K562 (cell line): Measurements from ENCODE around the gene SLC16A9. TPM values are rescaled to one million over a fixed set of nuclear protein-coding genes. Genes with fewer than 3 reads are reported as not detected.

Experiments
- ATAC-seq: fragments of 200-7000 bp; cut with Tn5 transposase; 3 replicates; pipeline ENCODE4 v1.9.1; 2020; ENCODE audit warnings: moderate library complexity
- BruUV-seq: library from RNA; stranded (reverse); fragments of 400-500 nt; replicated peaks from 2 replicates; lab custom pipeline; 2021; lab: Mats Ljungman, UMichigan
- CTCF ChIA-PET: fragments of 300-600 bp; formaldehyde crosslinking; extraction: SDS; loops from one replicate; lab custom pipeline; 2021; ENCODE audit warnings: low intra/inter-chr PET ratio; lab: Yijun Ruan, JAX
- POLR2A ChIA-PET: fragments of 300-600, 350-650 bp; sonication (Branson Sonifier 250); formaldehyde crosslinking; extraction: SDS; loops from one replicate; lab custom pipeline; 2021; ENCODE audit warnings: antibody characterized with exemption, inconsistent platforms; lab: Yijun Ruan, JAX
- DNase-seq, 4 experiments: peaks; one replicate each; pipeline versions ENCODE4 v3.0.0 to v3.0.0-alpha.2; 2011 to 2018; ENCODE audit warnings: low spot score in 3 of 4, mixed read lengths in 3 of 4; ENCODE audit errors: extremely low read depth in 1 of 4
- FAIRE-seq: peaks from 2 replicates; lab custom pipeline; 2011; peaks lifted over from hg19 to GRCh38; lab: Jason Lieb, UNC
- H2AFZ ChIP-seq: 2 replicates; pipeline ENCODE4 v1.6.0; 2011; ENCODE audit warnings: low read depth, low read length, control low read depth, inconsistent platforms
- H3K27ac ChIP-seq: fragments of 200-600 bp; 3 replicates; pipeline ENCODE4 v1.8.0; 2011; ENCODE audit warnings: low read depth, mild to moderate bottlenecking, control low read depth, inconsistent platforms, low read length, moderate library complexity, mixed read lengths; ENCODE audit errors: extremely low read depth
- H3K27me3 ChIP-seq, 2 experiments: fragments of 300-600 bp in 1 of 2; 2 replicates in 1 of 2; 3 replicates in 1 of 2; pipeline versions ENCODE4 v1.6.0 to v1.8.0; 2011; ENCODE audit warnings: inconsistent platforms in 2 of 2, low read length in 2 of 2, mild to moderate bottlenecking in 1 of 2, mixed read lengths in 1 of 2, moderate library complexity in 1 of 2; ENCODE audit not compliant: control insufficient read depth in 2 of 2, insufficient read depth in 2 of 2
- H3K36me3 ChIP-seq: fragments of 300-600 bp; 3 replicates; pipeline ENCODE4 v1.8.0; 2011; ENCODE audit warnings: mild to moderate bottlenecking, low read length, inconsistent platforms; ENCODE audit not compliant: control insufficient read depth, insufficient read depth
- H3K4me1 ChIP-seq, 2 experiments: fragments of 200-600 bp in 1 of 2; replicated peaks in 1 of 2; 2 replicates in 1 of 2; 3 replicates in 1 of 2; pipeline versions ENCODE4 v1.5.1 to v1.8.0; 2011; ENCODE audit warnings: inconsistent platforms in 2 of 2, low read length in 2 of 2, mild to moderate bottlenecking in 1 of 2, mixed read lengths in 1 of 2, moderate library complexity in 1 of 2; ENCODE audit not compliant: control insufficient read depth in 2 of 2, insufficient read depth in 2 of 2
- H3K4me2 ChIP-seq: 2 replicates; pipeline ENCODE4 v1.6.1; 2011; ENCODE audit warnings: low read length, control low read depth, inconsistent platforms, mixed read lengths; ENCODE audit not compliant: insufficient read depth
- H3K4me3 ChIP-seq: fragments of 200-600 bp; sonication (generic), shearing (Covaris generic); 2 replicates; pipeline ENCODE4 v1.5.1; 2016; ENCODE audit warnings: control low read depth, inconsistent platforms
- H3K79me2 ChIP-seq: fragments of 200-600 bp; 3 replicates; pipeline ENCODE4 v1.8.0; 2011; ENCODE audit warnings: low read length, inconsistent platforms; ENCODE audit not compliant: control insufficient read depth, insufficient read depth
- H3K9ac ChIP-seq, 2 experiments: 2 replicates each; pipeline versions ENCODE4 v1.6.0 to v1.6.1; 2011; ENCODE audit warnings: low read depth in 2 of 2, low read length in 2 of 2, control low read depth in 1 of 2, inconsistent platforms in 1 of 2, mild to moderate bottlenecking in 1 of 2, mixed read lengths in 1 of 2; ENCODE audit not compliant: insufficient read depth in 1 of 2
- H3K9me1 ChIP-seq: one replicate; pipeline ENCODE4 v1.6.0; 2011; ENCODE audit warnings: inconsistent platforms, mild to moderate bottlenecking, low read length, moderate library complexity; ENCODE audit not compliant: control insufficient read depth, insufficient read depth
- H3K9me3 ChIP-seq: replicated peaks from 2 replicates; pipeline ENCODE4 v1.5.1; 2011; ENCODE audit warnings: low read depth, low read length, inconsistent platforms; ENCODE audit not compliant: control insufficient read depth, insufficient read depth
- H4K20me1 ChIP-seq: replicated peaks from 2 replicates; pipeline ENCODE4 v1.6.1; 2011; ENCODE audit warnings: low read length, inconsistent platforms, mixed read lengths; ENCODE audit not compliant: control insufficient read depth, insufficient read depth
- BHLHE40 ChIP-seq: IDR thresholded peaks from 2 replicates; pipeline ENCODE4 v1.6.1; 2011; ENCODE audit warnings: low read length, improper control_type of control experiment
- GATAD2B ChIP-seq: fragments of 450-650 bp; IDR thresholded peaks from 2 replicates; pipeline ENCODE4 v1.6.1; 2017; ENCODE audit warnings: mild to moderate bottlenecking, borderline replicate concordance
- MEF2D ChIP-seq: conservative IDR thresholded peaks from 2 replicates; pipeline ENCODE4 v1.6.1; 2016; ENCODE audit warnings: low read depth, missing genetic modification characterization, missing compliant biosample characterization
- NFIC ChIP-seq: fragments of 450-650 bp; IDR thresholded peaks from 2 replicates; pipeline ENCODE4 v1.6.1; 2017; ENCODE audit warnings: mild to moderate bottlenecking, inconsistent platforms
- NFIX ChIP-seq: fragments of 250-450 bp; sonication (Bioruptor Pico); IDR thresholded peaks from 2 replicates; pipeline ENCODE4 v1.4.0; 2020; ENCODE audit warnings: low read depth, mild to moderate bottlenecking, moderate library complexity
- PHB2 ChIP-seq: fragments of 450-650 bp; IDR thresholded peaks from 2 replicates; pipeline ENCODE4 v1.6.1; 2017; ENCODE audit warnings: low read depth
- RB1 ChIP-seq: fragments of 450-650 bp; IDR thresholded peaks from 2 replicates; pipeline ENCODE4 v1.6.1; 2017; ENCODE audit warnings: low read depth, mild to moderate bottlenecking
- ZBED1 ChIP-seq: IDR thresholded peaks from 2 replicates; pipeline ENCODE4 v1.6.1; 2014
- ZNF133 ChIP-seq: fragments of 250-450 bp; sonication (Bioruptor Pico); IDR thresholded peaks from 2 replicates; pipeline ENCODE4 v1.4.0; 2020; ENCODE audit warnings: mild to moderate bottlenecking
- ZNF165 ChIP-seq: fragments of 250-450 bp; sonication (Bioruptor Pico); IDR thresholded peaks from 2 replicates; pipeline ENCODE4 v1.4.0; 2020; ENCODE audit warnings: borderline replicate concordance
- ZZZ3 ChIP-seq: fragments of 450-650 bp; IDR thresholded peaks from 2 replicates; pipeline ENCODE4 v1.6.1; 2016; ENCODE audit warnings: antibody characterized with exemption, mild to moderate bottlenecking, moderate library complexity
- WGBS: fragments of 100-300 bp; shearing (Covaris generic); methylation state at CpG from one replicate; pipeline ENCODE4 v1.1.6; 2016; ENCODE audit warnings: low coverage, mixed read lengths; ENCODE audit not compliant: insufficient coverage; ENCODE audit errors: missing lambda C conversion rate; 5-methylcytosine and 5-hydroxymethylcytosine counted together
- in situ Hi-C: fragments of 300-500 bp; cut with MboI; formaldehyde crosslinking; loops from 4 replicates; pipeline ENCODE4 v1.15.0; 2018; ENCODE audit warnings: inconsistent platforms, mixed read lengths
- intact Hi-C: fragments of 100-400 bp; cut with micrococcal nuclease; formaldehyde crosslinking; loops from 2 replicates; pipeline ENCODE4 v1.14.2; 2022
- polyA plus RNA-seq, 8 experiments: library from polyadenylated mRNA; depleted of rRNA in 4 of 8; stranded (reverse) in 5 of 8; unstranded in 3 of 8; fragments of >200 nt; fragmentation: Nextera tagmentation in 2 of 8; fragmentation: Illumina TruSeq in 1 of 8; extraction: Ambion mirVana in 2 of 8; extraction: Trizol in 1 of 8; gene quantifications; 2 replicates each; pipeline versions ENCODE4 v1.2.1 to v1.2.3, GENCODE V29; 2011 to 2014; ENCODE audit warnings: inconsistent platforms in 1 of 8, missing spikeins in 1 of 8
- total RNA-seq, 7 experiments: library from RNA; depleted of rRNA in 6 of 7; stranded (reverse); fragments of >200 nt in 6 of 7; fragmentation: Illumina TruSeq in 2 of 7; extraction: Trizol in 2 of 7; gene quantifications; 2 replicates each; pipeline versions ENCODE4 v1.2.1 to v1.2.3, GENCODE V29; 2011 to 2021; ENCODE audit warnings: low replicate concordance in 1 of 7
- TF ChIP-seq, protein P1 (sequence below): fragments of 450-650 bp; formaldehyde crosslinking; IDR thresholded peaks from 2 replicates; pipeline ENCODE4 v1.4.0; 2022; ENCODE audit warnings: missing genetic modification characterization
- TF ChIP-seq, protein P2 (sequence below): fragments of 250-450 bp; sonication (Bioruptor Pico); IDR thresholded peaks from 2 replicates; pipeline ENCODE4 v1.5.0; 2020; ENCODE audit warnings: mild to moderate bottlenecking, borderline replicate concordance
- TF ChIP-seq, protein P3 (sequence below): fragments of 450-650 bp; IDR thresholded peaks from 2 replicates; pipeline ENCODE4 v1.6.1; 2014; ENCODE audit warnings: low read depth, mild to moderate bottlenecking, moderate library complexity, borderline replicate concordance

Gene SLC16A9
- total and polyA plus RNA-seq, 9 of the 15 experiments (the other 6 are each of a cell fraction or from before 2014, with no cell fraction given): 0.90 to 6.4 (median 2.1) TPM

DNA sequence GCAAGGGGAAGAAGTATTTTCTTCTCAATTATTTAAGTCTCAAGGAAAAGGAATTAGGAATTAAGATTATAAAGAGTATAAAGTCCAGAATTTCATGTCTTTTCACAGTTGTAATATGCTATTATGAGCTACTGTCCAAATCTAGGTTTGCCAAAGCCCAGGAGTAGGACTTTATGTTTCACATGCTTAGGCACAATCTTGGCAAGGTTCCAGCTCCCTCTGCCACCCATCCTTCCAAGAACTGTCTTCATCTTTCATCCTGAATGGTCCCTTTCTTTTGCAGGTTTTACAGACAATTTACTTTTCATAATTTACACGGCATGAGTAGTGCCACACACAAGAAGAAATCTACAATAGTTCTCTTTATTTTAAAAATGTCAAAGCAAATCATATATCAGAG is 29.5 kb downstream of the SLC16A9 start:
- H2AFZ ChIP-seq: no peak overlapping the region
- no peaks in the 10 kb centered on the region for H3K79me2 ChIP-seq
- no peak for FAIRE-seq
- no peak overlapping the region for H3K9ac ChIP-seq
- WGBS: 5% methylated on average over 1 of the region's 1 CpG
- DNase-seq: no peak
- in situ Hi-C loops (no loop called here), intact Hi-C loops (no loop called here)
- peak; percentile 64; the same call in 1 of the 2 replicates for TF ChIP-seq NFIX
- peak; percentile 78 for TF ChIP-seq NFIC
- TF ChIP-seq, protein P1, sequence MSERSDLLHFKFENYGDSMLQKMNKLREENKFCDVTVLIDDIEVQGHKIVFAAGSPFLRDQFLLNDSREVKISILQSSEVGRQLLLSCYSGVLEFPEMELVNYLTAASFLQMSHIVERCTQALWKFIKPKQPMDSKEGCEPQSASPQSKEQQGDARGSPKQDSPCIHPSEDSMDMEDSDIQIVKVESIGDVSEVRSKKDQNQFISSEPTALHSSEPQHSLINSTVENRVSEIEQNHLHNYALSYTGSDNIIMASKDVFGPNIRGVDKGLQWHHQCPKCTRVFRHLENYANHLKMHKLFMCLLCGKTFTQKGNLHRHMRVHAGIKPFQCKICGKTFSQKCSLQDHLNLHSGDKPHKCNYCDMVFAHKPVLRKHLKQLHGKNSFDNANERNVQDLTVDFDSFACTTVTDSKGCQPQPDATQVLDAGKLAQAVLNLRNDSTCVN (CRISPR knock-in tag): no peak
- no peak for ATAC-seq
- H3K4me3 ChIP-seq: no peak overlapping the region
- BruUV-seq: no TSS peak
- no peaks in the 10 kb centered on the region for H3K27me3 ChIP-seq
- no peaks in the 10 kb centered on the region for H3K9me1 ChIP-seq
- H4K20me1 ChIP-seq: no peaks in the 10 kb centered on the region
- no peaks in the 10 kb centered on the region for H3K9me3 ChIP-seq
- CTCF ChIA-PET: no interaction called here
- H3K4me1 ChIP-seq: no peaks in the 10 kb centered on the region
- no peak overlapping the region for H3K4me2 ChIP-seq
- H3K36me3 ChIP-seq: no peaks in the 10 kb centered on the region
- POLR2A ChIA-PET: no interaction called here
- H3K27ac ChIP-seq: no peak overlapping the region

DNA sequence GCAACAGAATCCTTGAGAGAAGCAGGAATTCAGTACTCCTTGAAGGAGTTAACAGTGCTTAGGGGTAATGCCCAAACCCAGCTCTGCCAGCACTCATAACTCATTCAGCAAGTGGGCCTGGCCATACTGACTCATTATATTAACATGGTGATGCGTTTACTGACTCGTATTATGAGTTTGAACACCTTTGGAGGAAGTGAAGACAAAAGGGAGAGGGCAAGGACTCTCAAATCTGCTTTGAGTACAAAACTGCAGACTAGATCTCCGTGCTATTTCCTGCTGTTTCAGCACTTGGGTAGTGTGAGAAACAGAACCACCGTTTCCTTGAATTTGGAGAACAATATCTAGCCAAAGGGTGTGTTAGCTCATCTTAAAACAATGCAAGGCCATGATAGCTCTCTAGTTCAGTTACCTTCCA is 30.8 kb downstream of the SLC16A9 start:
- no peaks in the 10 kb centered on the region for H3K4me1 ChIP-seq
- FAIRE-seq: no peak
- H2AFZ ChIP-seq: peak overlapping the region; percentile 9; the same call in 1 of the 2 replicates
- H3K79me2 ChIP-seq: no peaks in the 10 kb centered on the region
- no peak for DNase-seq
- ChIA-PET CTCF (no interaction called here), POLR2A (no interaction called here)
- no peak overlapping the region for H3K4me2 ChIP-seq
- no peaks in the 10 kb centered on the region for H3K9me1 ChIP-seq
- no peak overlapping the region for H3K9ac ChIP-seq
- no peak overlapping the region for H3K4me3 ChIP-seq
- H3K27me3 ChIP-seq: no peaks in the 10 kb centered on the region
- BruUV-seq: no TSS peak
- ATAC-seq: no peak
- no peaks in the 10 kb centered on the region for H3K9me3 ChIP-seq
- in situ Hi-C loops (no loop called here), intact Hi-C loops (no loop called here)
- no peak overlapping the region for H3K27ac ChIP-seq
- no peaks in the 10 kb centered on the region for H3K36me3 ChIP-seq
- 5% methylated on average over 4 of the region's 4 CpGs for WGBS
- H4K20me1 ChIP-seq: no peaks in the 10 kb centered on the region
- TF ChIP-seq, protein P2, sequence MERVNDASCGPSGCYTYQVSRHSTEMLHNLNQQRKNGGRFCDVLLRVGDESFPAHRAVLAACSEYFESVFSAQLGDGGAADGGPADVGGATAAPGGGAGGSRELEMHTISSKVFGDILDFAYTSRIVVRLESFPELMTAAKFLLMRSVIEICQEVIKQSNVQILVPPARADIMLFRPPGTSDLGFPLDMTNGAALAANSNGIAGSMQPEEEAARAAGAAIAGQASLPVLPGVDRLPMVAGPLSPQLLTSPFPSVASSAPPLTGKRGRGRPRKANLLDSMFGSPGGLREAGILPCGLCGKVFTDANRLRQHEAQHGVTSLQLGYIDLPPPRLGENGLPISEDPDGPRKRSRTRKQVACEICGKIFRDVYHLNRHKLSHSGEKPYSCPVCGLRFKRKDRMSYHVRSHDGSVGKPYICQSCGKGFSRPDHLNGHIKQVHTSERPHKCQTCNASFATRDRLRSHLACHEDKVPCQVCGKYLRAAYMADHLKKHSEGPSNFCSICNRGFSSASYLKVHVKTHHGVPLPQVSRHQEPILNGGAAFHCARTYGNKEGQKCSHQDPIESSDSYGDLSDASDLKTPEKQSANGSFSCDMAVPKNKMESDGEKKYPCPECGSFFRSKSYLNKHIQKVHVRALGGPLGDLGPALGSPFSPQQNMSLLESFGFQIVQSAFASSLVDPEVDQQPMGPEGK (CRISPR knock-in tag): no peak
- no peak for TF ChIP-seq BHLHE40
- no peak for TF ChIP-seq GATAD2B
- no peak for TF ChIP-seq RB1
- TF ChIP-seq, protein P3, sequence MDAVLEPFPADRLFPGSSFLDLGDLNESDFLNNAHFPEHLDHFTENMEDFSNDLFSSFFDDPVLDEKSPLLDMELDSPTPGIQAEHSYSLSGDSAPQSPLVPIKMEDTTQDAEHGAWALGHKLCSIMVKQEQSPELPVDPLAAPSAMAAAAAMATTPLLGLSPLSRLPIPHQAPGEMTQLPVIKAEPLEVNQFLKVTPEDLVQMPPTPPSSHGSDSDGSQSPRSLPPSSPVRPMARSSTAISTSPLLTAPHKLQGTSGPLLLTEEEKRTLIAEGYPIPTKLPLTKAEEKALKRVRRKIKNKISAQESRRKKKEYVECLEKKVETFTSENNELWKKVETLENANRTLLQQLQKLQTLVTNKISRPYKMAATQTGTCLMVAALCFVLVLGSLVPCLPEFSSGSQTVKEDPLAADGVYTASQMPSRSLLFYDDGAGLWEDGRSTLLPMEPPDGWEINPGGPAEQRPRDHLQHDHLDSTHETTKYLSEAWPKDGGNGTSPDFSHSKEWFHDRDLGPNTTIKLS: no peak
- no peak for TF ChIP-seq ZNF133 (CRISPR knock-in tag)
- no peak for TF ChIP-seq ZBED1
- no peak for TF ChIP-seq ZZZ3
- no peak for TF ChIP-seq ZNF165
- no peak for TF ChIP-seq PHB2
- TF ChIP-seq MEF2D (tag): no peak
